CD1c-positive myeloid dendritic cell (primary cell): Measurements from ENCODE around the gene ACYP2.
A peak's percentile ranks its signal among the peaks of the same experiment; 100 is the strongest.
"Not testable (repeated sequence)": the region's sequence is repeated elsewhere in the genome, so short reads cannot be mapped to it uniquely, and the experiment has no call there.

Experiments used
- DNase-seq: peaks from one replicate; pipeline ENCODE4 v3.0.0-alpha.2; 2016; ENCODE audit errors: extremely low spot score

Gene ACYP2

DNA sequence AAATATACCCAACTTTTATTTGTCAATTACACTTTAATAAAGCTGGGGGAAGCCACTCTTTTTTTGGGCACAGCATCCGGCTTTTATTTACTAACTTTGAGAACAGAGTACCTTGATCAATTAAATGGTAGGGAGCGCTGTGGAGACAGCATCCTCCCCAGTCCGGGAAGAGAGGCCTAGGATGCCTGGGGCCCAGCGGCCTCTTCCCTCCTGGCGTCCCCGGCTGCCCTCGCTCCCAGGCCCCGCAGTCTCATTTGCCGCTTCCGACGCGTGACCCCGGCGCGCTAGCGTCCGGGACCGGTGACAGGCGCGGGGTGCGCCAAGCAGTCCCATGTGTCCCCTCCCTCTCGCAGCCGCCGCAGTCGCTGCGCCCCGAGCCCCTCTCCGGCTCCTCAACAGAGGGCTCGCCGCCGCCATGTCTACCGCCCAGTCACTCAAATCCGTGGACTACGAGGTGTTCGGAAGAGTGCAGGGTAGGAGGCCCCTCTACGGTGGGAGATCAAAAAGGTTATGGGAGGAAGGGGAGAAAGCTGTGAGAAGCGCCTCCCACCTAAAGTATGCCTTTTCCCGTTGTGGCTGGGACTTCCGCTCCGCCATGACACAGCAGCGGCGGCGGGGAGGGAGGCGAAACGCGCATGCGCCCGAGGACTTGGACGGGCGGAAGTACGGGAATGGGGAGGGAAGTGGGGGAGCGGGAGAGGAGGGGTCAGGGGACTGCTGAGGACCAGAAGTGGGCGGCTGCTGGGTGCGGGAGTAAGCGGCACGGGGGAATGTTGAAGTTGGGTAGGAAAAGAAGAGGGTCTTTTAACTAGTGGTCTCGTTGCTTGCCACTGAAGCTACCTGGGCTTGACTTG lies at the start of gene ACYP2:
TSS of gene ACYP2 (plus strand) at position 332 of the 854 bp plus-strand sequence.
- DNase-seq: peak; percentile 98

- DNase-seq: no peak
These were observed 49.5 kb upstream of the ACYP2 start for GRCh38 chr2:54065891-54066290.

- no peak for DNase-seq
These were observed 47.5 kb upstream of the ACYP2 start for GRCh38 chr2:54067851-54068375.

DNA sequence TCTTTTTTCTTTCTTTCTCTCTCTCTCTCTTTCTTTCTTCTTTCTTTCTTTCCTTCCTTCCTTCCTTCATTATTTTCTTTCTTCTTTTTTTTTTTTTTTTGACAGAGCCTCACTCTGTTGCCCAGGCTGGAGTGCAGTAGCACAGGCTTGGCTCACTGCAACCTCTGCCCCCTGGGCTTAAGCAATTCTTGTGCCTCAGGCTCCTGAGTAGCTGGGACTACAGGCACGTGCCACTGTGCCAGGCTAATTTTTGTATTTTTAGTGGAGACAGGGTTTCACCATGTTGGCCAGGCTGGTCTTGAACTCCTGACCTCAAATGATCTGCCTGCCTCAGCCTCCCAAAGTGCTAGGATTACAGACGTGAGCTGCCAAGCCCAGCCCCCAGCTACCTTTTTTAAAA lies 42.9 kb upstream of the ACYP2 start:
- DNase-seq: not testable (repeated sequence)

- DNase-seq: no peak
These were observed 41.6 kb upstream of the ACYP2 start for GRCh38 chr2:54073796-54074195.

- DNase-seq: no peak
These were observed 40.6 kb upstream of the ACYP2 start for GRCh38 chr2:54074606-54075341.

DNA sequence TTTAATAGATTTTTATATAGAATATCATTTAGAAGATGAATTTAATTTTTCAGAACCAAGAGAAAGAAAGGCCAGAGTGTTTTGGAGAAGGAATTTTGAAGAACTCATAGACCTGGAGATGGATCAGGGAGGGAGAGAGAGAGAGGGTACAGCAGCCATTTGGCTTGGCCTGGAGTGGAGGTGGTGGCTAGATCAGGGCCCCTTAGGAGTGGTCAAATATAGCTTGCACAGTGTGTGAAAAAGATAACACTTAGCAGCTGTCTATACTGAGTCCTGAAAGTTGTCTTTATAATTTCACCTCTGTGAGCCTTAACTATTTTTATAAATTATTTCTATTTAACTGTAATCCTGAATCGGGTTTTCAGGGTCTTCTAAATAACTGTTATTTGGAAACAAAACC lies 38.8 kb upstream of the ACYP2 start:
- DNase-seq: no peak

DNA sequence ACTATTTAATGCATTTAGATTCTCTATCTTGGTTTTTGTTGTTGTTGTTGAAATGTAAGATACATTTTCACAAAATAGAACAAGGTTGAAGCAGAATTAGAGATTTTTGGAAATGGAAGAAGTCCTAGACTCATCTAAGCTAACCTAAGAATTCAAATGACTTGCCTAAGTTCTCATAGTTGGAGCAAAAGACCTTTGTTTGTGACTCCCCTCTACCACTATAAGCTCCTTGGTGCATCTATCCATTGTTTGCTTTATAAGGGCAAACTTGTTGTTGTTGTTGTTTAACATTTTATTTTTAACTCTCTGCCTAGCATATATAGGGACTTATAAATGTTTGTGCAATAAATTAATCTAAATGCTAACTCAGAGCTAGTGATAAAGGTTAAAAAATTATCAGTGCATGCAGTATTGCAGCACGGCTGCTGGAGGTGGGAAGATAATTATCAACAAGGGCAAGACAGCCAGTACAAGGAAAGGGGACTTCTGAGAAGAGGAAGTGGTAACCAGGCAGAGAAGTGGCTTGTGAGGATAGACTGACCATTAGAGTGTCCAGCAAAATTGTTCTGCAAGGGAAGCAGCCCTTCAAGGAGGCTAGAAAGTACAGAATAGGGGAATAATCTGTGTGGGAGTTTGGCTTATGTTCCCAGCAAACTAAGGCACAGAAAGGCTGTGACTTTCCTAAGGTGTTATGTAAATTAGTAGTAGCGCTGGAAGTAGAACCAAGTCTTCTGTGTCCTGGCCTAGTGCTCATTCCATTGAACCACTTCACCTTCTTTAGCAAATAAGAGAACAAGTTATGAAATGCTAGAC lies 38.1 kb upstream of the ACYP2 start:
- no peak for DNase-seq

GRCh38 chr2:54079331-54079730 lies 36.1 kb upstream of the ACYP2 start:
- no peak for DNase-seq

GRCh38 chr2:54081574-54081973 lies 33.8 kb upstream of the ACYP2 start:
- no peak for DNase-seq

GRCh38 chr2:54083021-54083420 lies 32.4 kb upstream of the ACYP2 start:
- DNase-seq: no peak

GRCh38 chr2:54083445-54083844 lies 32.0 kb upstream of the ACYP2 start:
- DNase-seq: no peak

DNA sequence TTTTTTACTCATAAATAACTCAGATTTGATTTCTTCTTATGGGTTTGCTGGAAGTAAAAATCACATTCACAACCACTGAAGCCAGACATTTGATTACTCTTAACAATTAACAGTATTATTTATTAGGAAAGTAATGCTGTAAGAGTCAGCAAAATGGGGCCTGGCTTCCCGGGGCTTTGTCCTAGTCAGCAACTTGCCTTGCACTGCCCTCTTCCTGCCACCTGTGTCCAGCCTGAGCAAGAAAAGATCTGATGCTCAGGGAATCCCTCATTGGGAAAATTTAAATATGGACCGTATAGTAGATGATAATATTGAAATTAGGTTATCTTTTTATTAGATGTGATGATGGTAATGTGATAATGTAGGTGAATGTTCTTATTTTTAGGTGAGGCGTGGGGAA lies 30.8 kb upstream of the ACYP2 start:
- DNase-seq: no peak

DNA sequence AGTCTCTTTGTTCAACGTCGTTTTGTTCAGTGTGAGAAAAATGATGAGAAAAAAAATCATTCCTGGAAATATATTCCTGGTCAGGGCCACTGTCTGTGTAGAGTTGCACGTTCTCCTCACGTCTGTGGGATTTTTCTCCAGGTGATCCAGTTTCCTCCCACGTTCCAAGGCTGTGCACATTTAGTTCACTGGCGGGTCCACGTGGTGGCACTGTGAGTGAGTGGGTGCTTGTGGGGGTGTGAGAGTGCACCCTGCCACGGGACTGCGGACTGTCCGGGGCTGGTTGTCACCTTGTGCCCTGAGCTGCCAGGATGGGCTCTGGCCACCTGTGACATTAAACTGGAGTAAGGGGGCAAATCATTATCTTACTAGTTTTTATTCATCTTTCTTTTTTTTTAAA lies 30.3 kb upstream of the ACYP2 start:
- no peak for DNase-seq

- no peak for DNase-seq
These were observed 29.3 kb upstream of the ACYP2 start for GRCh38 chr2:54086157-54086556.

- DNase-seq: no peak
These were observed 27.2 kb upstream of the ACYP2 start for GRCh38 chr2:54088191-54088634.

DNA sequence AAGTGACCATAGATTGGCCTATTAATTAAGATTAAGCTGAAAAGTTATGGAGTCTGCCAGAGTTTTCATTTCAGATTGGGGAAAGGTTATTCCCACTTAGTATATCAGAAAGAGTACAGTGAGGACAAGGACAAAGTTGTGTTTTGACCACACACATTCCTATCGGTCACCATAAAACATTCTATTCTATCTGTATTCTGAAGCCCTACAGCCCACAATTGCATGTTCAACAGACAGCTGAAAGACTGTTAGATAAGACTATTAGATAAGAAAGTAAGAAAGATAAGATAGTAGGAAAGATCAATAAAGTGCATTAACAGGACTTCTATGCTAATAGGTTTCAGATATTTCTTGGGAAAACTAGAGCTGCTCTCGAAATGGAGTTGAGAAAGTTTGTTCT lies 26.7 kb upstream of the ACYP2 start:
- no peak for DNase-seq

DNA sequence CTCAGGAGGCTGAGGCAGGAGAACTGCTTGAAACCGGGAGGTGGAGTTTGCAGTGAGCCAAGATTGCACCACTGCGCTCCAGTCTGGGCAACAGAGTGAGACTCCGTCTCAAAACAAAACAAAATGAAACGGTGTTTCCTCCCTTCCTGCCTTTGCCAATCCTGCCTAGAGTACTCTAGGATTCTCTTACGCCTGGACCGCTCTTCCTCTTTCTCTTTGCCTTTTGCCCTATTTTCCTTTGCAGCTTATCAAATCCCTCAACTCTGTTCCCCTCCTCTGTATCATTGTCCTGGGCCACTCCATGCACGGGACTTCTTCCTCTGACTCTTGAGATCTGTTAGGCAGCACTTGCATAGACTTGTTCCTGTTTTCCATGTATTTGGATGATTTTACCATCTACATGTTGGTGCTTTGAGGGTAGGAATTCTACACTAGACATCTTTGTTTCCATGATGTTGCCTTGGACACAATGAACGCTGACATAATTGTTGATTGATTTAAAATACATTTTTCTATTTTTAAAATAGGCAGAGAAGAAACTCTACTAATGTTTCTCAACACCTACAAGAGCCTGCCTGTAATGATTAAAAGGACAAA lies 24.8 kb upstream of the ACYP2 start:
- no peak for DNase-seq

GRCh38 chr2:54092940-54093339 lies 22.5 kb upstream of the ACYP2 start:
- no peak for DNase-seq

GRCh38 chr2:54095406-54095805 lies 20.0 kb upstream of the ACYP2 start:
- DNase-seq: not testable (repeated sequence)

- not testable (repeated sequence) for DNase-seq
These were observed 19.3 kb upstream of the ACYP2 start for GRCh38 chr2:54096141-54096540.

GRCh38 chr2:54097124-54097523 lies 18.3 kb upstream of the ACYP2 start:
- DNase-seq: no peak
